H1 (cell line): Measurements from ENCODE around the gene MARS1. TPM values are rescaled to one million over a fixed set of nuclear protein-coding genes. Genes with fewer than 3 reads are reported as not detected.

Experiments
- CHD1 ChIP-seq: IDR thresholded peaks from 2 replicates; pipeline ENCODE4 v1.6.1; 2012; ENCODE audit warnings: low read depth, low read length, improper control_type of control experiment
- CTBP2 ChIP-seq: IDR thresholded peaks from 2 replicates; pipeline ENCODE4 v1.7.0; 2011; ENCODE audit warnings: borderline replicate concordance, mild to moderate bottlenecking, moderate library complexity, mixed read lengths, low read length; ENCODE audit not compliant: insufficient read depth, insufficient read length
- POLR2A ChIP-seq, 2 experiments: IDR thresholded peaks; 1 replicate in 1 of 2; 2 replicates in 1 of 2; pipeline ENCODE4 v1.6.1; 2011; ENCODE audit warnings: low read depth in 2 of 2, low read length in 2 of 2, mild to moderate bottlenecking in 2 of 2; ENCODE audit errors: control extremely low read depth in 1 of 2
- SP2 ChIP-seq: IDR thresholded peaks from 2 replicates; pipeline ENCODE4 v1.6.1; 2012; ENCODE audit warnings: mild to moderate bottlenecking, low read length, inconsistent platforms
- TEAD4 ChIP-seq: IDR thresholded peaks from 2 replicates; pipeline ENCODE4 v1.6.1; 2012; ENCODE audit warnings: low read depth, low read length, inconsistent platforms, mixed read lengths
- ZNF274 ChIP-seq: IDR thresholded peaks from 2 replicates; pipeline ENCODE4 v1.7.0; 2012; ENCODE audit warnings: low read length, borderline replicate concordance; ENCODE audit errors: extremely low read depth
- polyA plus RNA-seq, 7 experiments: library from polyadenylated mRNA; depleted of rRNA in 3 of 7; stranded (reverse) in 5 of 7; unstranded in 2 of 7; fragments of >200 nt in 5 of 7; fragments of 200-250 nt in 2 of 7; gene quantifications; 1 replicate in 5 of 7; 2 replicates in 1 of 7; 4 replicates in 1 of 7; pipeline versions ENCODE4 v1.2.1 to v1.2.3, GENCODE V29; 2011 to 2013; ENCODE audit warnings: missing spikeins in 2 of 7, mixed read lengths in 2 of 7
- total RNA-seq: library from RNA; stranded (reverse); fragmentation: NEBNext Ultra II Directional; extraction: Animal tissue kit (Norgen Biotek cat#: 25700); gene quantifications from 2 replicates; pipeline ENCODE4 v1.2.1, GENCODE V29; 2021

The MARS1 gene
- total and polyA plus RNA-seq, 2 of the 8 experiments (the other 6 are each of a cell fraction or from before 2014, with no cell fraction given) = 194 to 407 TPM

GRCh38 chr12:57525615-57526383, 37.9 kb downstream of the MARS1 start (continued):
- TF ChIP-seq CTBP2 (no peak), POLR2A (IDR thresholded peaks at IDR 0.05; ENCODE audit: control extremely low read depth in 1 of 2, low read depth in 2 of 2, low read length in 2 of 2) (no peak), TEAD4 (no peak), CHD1 (no peak), SP2 (no peak), ZNF274 (no peak)
